Measurements from ENCODE around the gene CNTN4. TPM values are rescaled to one million over a fixed set of nuclear protein-coding genes. Genes with fewer than 3 reads are reported as not detected.

CNTN4 gene
- total and polyA plus RNA-seq, 2 experiments from 2014 or later, result 0.91 to 4.0 TPM

DNA sequence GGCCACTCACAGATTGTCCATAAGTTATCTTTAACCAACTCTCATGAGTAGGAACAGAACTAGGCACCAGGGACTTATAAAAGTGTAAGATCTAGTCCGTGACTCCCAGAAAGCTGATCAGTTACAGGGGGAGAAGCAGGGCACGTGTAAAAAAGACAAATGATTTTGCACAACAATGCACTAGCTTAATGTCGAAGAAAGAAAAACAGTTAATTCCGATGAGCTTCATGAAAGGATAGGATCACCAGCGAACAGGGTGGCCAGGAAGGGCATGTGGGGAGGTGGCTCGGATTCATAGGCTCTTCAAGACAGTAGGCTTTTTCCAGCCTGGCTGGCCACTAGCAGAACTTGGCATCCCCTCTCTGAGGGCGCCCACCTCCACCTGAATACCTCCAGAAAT lies 921.5 kb downstream of the CNTN4 start:
- Histone ChIP-seq H3K27me3 (ENCODE audit: insufficient read depth) (no peaks in the 10 kb centered on the region), H3K9me2 (ENCODE audit: insufficient read depth) (no peaks in the 10 kb centered on the region), H3K4me2 (peak overlapping the region; percentile 66), H3K4me1 (ENCODE audit: insufficient read depth) (peaks cover 38% of the 10 kb centered on the region), H2AFZ (peak overlapping the region; percentile 20; the same call in 1 of the 2 replicates), H3K36me3 (ENCODE audit: insufficient read depth) (no peaks in the 10 kb centered on the region), H3F3A (replicated peaks; ENCODE audit: low read depth) (no peaks in the 10 kb centered on the region), H3K4me3 (peak overlapping the region; percentile 29; the same call in 1 of the 2 replicates), H3K79me2 (replicated peaks; ENCODE audit: insufficient read depth) (no peaks in the 10 kb centered on the region), H4K20me1 (replicated peaks; ENCODE audit: insufficient read depth) (no peaks in the 10 kb centered on the region), H3K27ac (ENCODE audit: low read depth) (no peak overlapping the region)
- H3K4me1 Mint-ChIP-seq, result no peaks in the 10 kb centered on the region
- ATAC-seq (no peak), DNase-seq (ENCODE audit: low spot score) (peak; percentile 44)
- peaks cover 88% of the 10 kb centered on the region for H3K9me3 Mint-ChIP-seq
- peaks cover 17% of the 10 kb centered on the region for H3K36me3 Mint-ChIP-seq (ENCODE audit: low read depth)
- no peaks in the 10 kb centered on the region for H3K27me3 Mint-ChIP-seq (ENCODE audit: insufficient read depth, low read depth, poor library complexity)
- no peak overlapping the region for H3K27ac Mint-ChIP-seq
- H3K4me3 Mint-ChIP-seq, result no peak overlapping the region
- TF ChIP-seq ETS1 (IDR thresholded peaks at IDR 0.05) (no peak), NANOG (IDR thresholded peaks at IDR 0.05; ENCODE audit: borderline replicate concordance) (peak; percentile 61; the same call in 1 of the 2 replicates)

DNA sequence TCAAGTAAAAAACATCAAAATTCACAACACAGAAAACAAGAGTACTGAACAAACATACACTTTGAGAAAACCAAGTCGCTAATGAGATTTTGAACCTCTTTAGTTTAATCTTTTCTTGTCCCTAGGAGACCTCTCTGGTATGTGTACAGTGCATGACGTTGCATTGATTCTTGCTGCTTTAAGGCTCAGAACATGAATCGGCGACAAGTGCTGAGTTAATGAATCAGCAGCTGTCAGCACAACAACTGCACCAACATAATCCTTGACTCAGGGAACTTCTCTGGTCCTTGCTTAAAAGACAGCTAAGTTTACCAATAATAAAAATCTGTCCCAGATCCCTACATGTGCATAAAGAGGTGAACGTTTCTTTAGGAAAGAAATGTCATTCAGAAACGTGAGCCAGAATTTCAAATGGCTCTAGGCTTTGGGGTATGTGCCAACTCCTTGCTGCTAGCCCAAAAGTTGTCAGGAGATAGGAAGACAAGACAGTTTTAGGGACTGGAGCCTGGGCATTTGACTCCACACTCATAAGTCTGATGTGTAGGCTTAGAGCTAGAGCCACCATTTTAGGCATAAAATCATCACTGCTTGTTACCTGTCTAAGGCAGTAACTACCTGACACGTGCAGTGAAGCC lies 924.6 kb downstream of the CNTN4 start:
- no peaks in the 10 kb centered on the region for H3K4me1 Mint-ChIP-seq
- no peak for TF ChIP-seq JUNB (IDR thresholded peaks at IDR 0.05; ENCODE audit: unreplicated experiment)
- no peak for TF ChIP-seq CTCF (conservative IDR thresholded peaks at IDR 0.05; ENCODE audit: low read depth in 2 of 2)
- TF ChIP-seq ZNF114 (CRISPR knock-in tag; IDR thresholded peaks at IDR 0.05), result no peak
- no peak for TF ChIP-seq ZNF331 (CRISPR knock-in tag; IDR thresholded peaks at IDR 0.05; ENCODE audit: low read depth)
- TF ChIP-seq, protein P1, sequence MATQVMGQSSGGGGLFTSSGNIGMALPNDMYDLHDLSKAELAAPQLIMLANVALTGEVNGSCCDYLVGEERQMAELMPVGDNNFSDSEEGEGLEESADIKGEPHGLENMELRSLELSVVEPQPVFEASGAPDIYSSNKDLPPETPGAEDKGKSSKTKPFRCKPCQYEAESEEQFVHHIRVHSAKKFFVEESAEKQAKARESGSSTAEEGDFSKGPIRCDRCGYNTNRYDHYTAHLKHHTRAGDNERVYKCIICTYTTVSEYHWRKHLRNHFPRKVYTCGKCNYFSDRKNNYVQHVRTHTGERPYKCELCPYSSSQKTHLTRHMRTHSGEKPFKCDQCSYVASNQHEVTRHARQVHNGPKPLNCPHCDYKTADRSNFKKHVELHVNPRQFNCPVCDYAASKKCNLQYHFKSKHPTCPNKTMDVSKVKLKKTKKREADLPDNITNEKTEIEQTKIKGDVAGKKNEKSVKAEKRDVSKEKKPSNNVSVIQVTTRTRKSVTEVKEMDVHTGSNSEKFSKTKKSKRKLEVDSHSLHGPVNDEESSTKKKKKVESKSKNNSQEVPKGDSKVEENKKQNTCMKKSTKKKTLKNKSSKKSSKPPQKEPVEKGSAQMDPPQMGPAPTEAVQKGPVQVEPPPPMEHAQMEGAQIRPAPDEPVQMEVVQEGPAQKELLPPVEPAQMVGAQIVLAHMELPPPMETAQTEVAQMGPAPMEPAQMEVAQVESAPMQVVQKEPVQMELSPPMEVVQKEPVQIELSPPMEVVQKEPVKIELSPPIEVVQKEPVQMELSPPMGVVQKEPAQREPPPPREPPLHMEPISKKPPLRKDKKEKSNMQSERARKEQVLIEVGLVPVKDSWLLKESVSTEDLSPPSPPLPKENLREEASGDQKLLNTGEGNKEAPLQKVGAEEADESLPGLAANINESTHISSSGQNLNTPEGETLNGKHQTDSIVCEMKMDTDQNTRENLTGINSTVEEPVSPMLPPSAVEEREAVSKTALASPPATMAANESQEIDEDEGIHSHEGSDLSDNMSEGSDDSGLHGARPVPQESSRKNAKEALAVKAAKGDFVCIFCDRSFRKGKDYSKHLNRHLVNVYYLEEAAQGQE (IDR thresholded peaks at IDR 0.05; ENCODE audit: unreplicated experiment), result no peak
- no peak for TF ChIP-seq EZH2 (IDR thresholded peaks at IDR 0.05; ENCODE audit: low read depth, unreplicated experiment)
- H3K27me3 ChIP-seq (ENCODE audit: insufficient read depth), result no peaks in the 10 kb centered on the region
- no peak overlapping the region for H3K4me2 ChIP-seq
- H3K79me2 ChIP-seq (replicated peaks; ENCODE audit: insufficient read depth), result no peaks in the 10 kb centered on the region
- no peaks in the 10 kb centered on the region for H3K9me2 ChIP-seq (ENCODE audit: insufficient read depth)
- H3K36me3 ChIP-seq (ENCODE audit: insufficient read depth), result no peaks in the 10 kb centered on the region
- no peak overlapping the region for H3K4me3 Mint-ChIP-seq
- DNase-seq (ENCODE audit: low spot score), result no peak
- no peak for ATAC-seq
- peaks cover 19% of the 10 kb centered on the region for H3K4me1 ChIP-seq (ENCODE audit: insufficient read depth)
- no peak overlapping the region for H3K27ac Mint-ChIP-seq
- no peaks in the 10 kb centered on the region for H4K20me1 ChIP-seq (replicated peaks; ENCODE audit: insufficient read depth)
- H2AFZ ChIP-seq, result no peak overlapping the region
- no peak overlapping the region for H3K4me3 ChIP-seq
- peaks cover 88% of the 10 kb centered on the region for H3K9me3 Mint-ChIP-seq
- H3K27ac ChIP-seq (ENCODE audit: low read depth), result no peak overlapping the region
- H3K27me3 Mint-ChIP-seq (ENCODE audit: insufficient read depth, low read depth, poor library complexity), result no peaks in the 10 kb centered on the region
- no peaks in the 10 kb centered on the region for H3F3A ChIP-seq (replicated peaks; ENCODE audit: low read depth)
- H3K36me3 Mint-ChIP-seq (ENCODE audit: low read depth), result peaks cover 13% of the 10 kb centered on the region; the same call in 1 of the 3 replicates

Data from GM23338 (cell line).